HG03045 (cell line): ENCODE results near the gene ARID4B.
"Not testable (repeated sequence)": the region's sequence is repeated elsewhere in the genome, so short reads cannot be mapped to it uniquely, and the experiment has no call there.

Source experiments
- ATAC-seq: cut with Tn5 transposase; IDR thresholded peaks from one replicate; pipeline ENCODE4 v1.9.1; 2021; ENCODE audit warnings: mild to moderate bottlenecking, moderate library complexity; ENCODE audit not compliant: unreplicated experiment

ARID4B gene

DNA sequence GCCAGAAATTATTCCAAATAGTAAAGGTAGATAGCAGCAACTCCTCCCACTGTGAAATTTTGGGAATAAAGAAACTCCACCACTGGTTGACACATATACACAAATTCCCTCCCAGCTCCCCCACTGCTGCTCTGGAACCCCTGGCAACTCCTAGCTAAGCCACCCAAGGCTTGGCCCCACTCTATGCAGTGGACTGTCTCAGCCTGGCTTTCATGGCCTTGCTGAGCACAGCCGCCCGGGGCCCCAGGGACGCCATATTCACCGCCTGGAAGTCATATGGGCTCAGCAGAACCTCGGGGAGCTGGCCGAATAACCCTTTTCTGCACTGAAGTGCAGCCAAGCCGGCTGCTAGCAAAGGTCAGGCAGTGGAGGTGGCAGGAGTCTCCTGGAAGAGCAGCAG, 151.5 kb downstream of the ARID4B start:
- ATAC-seq: no peak

DNA sequence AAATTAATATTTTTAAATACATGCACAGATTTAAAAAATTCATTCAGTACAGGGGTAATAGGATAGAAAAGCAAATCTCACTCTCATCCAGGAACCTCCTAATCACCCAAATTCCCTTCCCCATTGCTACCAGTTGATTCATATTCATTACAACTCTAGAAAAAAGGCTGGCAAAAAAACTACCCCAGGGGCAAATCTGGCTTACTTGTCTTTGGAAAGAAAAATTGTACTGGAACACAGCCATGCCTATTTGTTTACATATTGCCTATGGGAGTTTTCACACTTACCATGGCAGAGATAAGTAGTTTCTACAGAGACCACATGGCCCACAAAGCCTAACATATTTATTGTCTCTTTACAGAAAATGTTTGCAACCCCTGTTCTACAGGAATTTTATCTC, 158.0 kb downstream of the ARID4B start:
- no peak for ATAC-seq

DNA sequence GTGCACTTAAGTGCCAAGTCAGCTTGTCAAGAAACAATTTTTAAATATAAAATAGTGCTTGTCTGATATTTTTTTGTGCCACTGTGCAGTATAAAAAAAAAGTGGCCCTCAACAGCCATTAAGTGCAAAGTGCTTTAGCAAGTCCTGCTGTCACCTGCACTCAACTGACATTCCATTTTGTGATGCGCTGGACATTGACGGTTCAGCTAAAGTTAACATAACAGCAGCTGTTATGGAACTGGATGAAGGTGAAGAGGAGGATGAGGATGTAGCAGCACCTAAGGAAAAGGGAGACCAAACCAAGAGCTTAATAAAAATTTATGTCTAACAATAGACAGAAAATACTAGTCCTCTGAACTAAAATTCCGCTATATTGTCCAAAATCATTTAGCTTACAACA, 159.6 kb downstream of the ARID4B start:
- no peak for ATAC-seq

DNA sequence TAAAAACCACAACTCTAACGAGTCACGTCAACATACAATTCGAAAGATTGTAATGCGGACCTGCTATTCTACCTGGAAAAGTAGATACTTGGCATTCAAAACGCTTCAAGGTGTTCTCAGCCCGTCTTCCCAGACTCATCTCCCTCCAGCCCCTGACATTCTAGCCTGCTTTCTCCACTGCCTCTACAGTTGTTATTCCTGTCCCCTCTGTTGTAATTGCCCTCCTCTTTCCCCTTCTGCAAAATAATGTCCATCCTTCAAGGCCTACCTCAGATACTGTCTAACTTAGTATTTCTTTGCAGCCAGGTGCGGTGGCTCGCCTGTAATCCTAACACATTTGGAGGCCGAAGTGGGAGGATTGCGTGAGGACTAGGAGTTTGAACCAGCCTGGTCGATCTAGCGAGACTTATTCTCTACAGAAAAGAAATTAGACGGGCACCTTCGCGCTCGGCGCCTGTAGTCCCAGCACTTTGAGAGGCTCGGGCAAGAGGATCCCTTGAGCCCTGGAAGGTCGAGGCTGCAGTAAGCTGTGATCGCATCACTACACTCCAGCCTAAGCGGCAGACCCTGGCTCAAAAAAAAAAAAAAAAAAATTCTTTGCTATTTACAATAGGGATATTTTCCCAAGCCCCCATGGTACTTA, 166.2 kb downstream of the ARID4B start:
- no peak for ATAC-seq

DNA sequence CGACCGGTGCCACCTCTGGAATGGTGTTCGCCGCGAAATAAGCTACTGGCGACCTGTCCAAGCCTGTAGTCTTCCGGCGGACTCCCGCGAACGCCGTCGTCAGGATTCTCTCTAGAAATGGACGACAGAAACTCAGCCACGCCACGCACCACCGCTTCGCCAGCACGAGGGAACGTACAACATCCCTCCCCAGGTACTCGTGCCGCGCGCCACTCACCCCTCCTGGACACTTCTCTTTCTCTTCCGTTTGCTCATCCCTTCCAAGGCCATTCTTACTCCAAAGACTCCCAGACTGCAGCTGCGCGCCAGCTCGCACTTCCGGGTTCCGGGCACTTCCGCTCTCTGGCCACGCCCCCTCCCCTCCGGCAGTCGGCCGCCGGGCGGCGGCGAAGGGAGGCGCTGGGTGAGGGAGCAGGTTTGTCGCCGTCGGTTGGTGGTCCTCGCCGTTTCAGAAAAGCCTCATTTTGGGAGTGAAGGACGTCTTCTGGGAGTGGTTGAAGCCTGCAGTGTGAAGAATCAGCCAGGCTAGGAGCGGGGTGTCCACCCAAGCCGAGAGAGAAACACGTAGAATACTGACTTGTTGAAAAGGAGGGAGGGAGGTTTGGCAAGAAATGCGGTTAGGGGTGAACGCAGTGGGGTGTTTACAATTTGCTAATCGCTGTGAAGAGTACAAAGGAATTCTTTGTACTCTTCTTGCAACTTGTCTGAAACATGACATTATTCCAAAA, 166.9 kb downstream of the ARID4B start, which contains the start of gene RBM34:
Gene RBM34 (minus strand): TSS at position 294 of the 728 bp plus-strand sequence. CDS start 24 bp downstream, at position 270.
- ATAC-seq: peak; percentile 94

DNA sequence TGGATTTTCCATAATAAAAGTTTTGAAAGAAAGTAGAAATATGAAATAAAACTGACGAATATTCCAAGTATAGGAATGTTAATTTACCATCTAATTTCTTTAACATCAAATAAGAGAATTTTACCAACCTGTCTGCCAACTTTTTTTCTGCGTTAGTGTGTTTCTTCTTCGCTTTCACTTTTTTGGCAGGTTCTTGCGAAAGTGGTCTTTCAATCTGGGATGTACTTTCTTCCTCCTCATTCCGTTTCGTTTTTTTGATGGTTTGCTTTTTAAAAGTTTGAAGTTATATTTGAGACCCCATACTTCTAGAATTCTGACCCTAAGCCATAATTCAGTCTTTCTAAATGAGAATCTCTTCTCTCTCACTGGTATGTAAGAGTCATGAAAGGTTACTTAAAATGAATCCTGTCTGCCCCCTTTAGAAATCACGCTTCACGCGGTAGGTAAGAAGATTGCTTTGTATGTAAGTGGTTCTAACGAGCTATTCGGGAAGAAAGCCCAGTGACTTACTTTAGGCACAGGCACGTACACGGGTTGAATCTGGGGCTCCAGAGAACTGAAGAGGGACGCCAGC, 167.5 kb downstream of the ARID4B start:
- peak; percentile 31 for ATAC-seq

DNA sequence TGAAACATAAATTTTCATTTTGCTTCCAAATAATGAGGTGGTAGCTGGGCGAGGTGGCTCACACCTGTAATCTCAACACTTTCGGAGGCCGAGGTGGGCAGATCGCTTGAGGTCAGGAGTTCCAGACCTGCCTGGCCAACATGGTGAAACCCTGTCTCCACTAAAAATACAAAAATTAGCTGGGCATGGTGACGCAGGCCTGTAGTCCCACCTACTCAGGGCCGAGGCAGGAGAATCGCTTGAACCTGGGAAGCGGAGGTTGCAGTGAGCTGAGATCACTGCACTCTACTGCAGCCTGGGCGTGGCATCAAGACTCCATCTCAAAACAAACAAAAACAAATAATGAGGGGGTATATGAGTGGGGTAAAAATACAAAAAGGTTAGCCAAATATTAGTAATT, 168.0 kb downstream of the ARID4B start:
- ATAC-seq: not testable (repeated sequence)

DNA sequence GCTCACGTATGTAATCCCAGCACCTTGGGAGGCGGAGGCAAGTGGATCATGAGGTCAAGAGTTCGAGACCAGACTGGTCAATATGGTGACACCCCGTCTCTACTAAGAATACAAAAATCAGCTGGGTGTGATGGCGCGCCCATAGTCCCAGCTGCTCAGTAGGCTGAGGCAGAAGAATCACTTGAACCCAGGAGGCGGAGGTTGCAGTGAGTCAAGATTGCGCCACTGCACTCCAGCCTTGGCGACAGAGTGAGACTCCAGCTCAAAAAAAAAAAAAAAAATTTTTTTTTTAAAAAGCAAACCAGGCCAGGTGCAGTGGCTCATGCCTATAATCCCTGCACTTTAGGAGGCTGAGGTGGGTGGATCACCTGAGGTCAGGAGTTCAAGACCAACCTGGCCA, 168.7 kb downstream of the ARID4B start:
- ATAC-seq: not testable (repeated sequence)

DNA sequence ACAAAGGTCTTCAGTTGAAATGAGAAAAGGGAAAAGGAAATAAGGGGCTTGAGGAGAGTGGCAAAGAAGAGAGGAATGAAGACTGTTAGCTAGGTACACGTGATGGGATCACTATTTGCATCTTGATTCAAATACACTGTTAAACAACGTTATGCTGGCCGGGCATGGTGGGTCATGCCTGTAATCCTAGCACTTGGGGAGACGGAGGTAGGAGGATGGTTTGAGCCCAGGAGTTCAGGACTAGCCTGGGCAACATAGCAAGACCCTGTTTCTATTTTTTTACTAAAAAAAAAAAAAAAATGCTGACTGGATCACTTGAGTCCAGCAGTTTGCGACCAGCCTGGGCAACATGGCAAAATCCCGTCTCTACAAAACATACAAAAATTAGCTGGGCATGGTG, 169.3 kb downstream of the ARID4B start:
- no peak for ATAC-seq

DNA sequence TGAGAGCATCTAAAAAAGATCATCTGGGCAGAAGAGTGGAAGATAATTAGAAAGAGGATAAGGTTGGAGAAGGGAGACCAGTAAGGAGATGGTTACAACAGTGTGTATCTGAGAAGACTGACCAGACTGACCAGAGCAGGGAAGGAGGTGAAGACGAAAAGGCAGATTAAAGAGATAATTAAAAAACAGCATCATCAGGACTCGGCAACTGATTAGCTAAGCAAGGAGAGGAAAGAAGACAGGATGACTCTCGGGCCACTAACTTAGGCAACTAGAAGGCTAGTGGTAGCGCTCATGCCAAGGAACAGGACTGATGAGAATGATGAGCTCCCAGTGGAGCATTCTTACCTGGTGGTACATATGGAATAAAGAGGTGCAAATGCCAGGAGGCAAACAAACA, 170.8 kb downstream of the ARID4B start:
- no peak for ATAC-seq

DNA sequence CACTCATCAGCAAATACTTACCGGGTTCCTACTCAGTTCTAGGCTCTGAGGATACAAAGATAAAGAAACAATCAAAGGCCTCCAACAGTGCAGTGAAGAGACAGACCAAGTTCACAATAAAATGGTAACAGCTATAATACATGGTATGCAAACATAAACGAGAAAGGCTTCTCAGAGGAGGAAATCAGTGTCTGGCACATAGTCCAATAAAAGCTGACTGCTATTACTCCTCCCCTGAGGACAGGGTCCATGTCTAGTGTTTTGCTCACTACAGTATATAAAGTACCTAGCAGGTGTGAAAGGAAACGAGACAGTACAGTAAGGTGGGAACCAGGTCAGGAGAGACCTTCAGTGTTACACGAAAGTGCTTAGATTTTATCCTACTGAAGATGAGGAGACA, 171.2 kb downstream of the ARID4B start:
- ATAC-seq: no peak

DNA sequence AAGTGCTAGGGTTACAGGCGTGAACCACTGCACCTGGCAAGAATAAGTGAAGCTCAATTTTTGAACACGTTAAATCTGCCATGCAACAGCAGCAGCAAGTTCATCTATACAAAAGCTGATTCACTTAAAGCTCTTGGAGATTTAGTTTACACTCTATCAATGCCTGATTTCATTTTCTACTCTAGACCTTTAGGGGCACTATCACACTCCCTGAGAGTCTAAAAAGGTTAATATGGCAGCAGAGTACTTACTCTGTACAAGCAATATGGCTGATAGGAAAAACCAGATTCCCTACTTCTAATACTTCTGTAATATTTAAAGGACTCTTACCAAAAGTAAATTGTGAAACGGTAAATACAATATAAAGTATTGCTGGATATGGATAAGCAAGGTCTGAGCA, 171.7 kb downstream of the ARID4B start:
- no peak for ATAC-seq

DNA sequence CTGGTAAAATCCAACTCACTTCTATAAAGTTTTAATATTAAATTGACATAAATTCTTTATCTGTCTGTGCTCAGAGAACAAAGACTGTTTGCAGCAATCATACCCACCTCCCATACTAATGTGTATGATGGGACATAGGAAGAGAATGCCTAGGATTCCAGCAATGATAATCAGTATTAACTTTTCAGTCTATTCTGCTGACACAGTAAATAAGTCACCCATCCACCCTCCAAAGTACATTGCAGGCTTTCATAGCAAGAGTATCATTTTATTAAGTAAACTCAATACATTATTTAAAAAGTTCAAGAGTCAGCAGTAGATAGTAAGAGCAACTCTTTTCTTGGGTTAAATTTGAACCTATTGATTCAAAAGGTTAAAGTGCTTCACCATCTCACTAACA, 175.7 kb downstream of the ARID4B start:
- ATAC-seq: no peak

DNA sequence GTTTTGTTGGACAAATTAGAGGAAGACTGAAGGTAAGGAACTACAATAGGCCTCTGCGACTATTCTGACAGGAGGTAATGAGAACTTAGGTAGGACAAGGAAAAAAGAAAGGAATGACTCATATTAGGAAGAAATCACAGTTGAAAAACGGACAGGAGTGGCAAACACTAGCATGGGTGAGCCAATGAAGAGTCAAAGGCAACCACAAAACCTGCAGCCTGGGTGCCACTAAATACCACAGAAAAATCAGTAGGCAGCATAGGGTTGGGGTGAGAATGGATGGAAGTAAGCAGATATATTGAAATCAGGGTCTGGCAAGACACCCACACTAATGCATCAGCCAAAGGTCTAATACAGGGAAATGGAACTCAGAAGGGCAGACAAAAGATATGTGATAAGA, 176.9 kb downstream of the ARID4B start:
- no peak for ATAC-seq

DNA sequence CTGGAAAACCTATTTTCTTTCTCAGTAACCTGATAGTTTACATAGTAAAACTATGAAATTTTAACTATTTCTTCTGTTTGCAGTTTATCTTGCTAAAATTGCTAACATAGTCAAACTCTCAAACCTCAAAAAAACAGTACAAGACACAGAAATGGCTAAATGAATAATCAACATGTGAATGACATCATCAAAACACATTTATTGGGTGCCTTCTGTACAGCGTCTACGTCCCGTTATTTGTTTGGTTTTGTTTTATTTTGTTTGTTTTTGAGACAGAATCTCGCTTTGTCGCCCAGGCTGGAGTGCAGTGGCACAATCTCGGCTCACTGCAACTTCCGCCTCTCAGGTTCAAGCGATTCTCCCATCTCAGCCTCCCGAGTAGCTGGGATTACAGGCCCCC, 178.2 kb downstream of the ARID4B start:
- ATAC-seq: no peak

DNA sequence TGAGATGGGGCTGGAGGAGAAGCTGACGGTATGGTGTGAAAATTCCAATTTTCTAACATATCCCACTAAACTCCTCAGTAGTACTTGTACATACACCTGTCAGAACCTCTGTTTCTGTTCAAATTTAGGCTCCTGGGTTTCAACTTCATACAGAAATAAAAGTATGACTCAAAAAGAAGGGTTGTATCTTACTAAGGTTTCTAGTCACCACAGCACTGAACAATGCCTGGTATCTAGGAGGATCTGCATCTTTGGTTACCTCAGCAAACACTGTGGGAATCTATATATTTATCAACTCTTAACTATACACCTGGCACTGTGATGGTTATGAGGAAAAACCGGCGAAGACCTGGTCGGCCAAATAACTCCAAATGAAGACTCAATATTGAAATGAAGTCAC, 180.7 kb downstream of the ARID4B start:
- ATAC-seq: no peak

DNA sequence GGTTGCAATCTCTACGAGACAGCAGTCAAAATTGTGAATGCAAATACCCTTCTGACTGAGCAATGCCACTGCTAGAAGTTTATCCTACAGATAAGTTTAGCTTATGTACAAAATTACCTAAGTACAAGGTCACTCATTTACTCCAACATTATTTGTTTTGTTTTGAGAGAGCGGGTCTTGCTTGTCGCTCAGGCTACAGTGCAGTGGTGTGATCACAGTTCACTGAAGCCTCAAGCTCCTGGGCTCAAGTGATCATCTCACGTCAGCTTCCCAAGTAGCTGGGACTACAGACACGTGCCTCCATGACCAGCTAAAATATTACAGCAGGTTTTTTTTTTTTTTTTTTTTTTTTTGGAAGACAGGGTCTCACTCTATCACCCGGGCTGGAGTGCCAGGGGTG, 182.3 kb downstream of the ARID4B start:
- ATAC-seq: no peak

DNA sequence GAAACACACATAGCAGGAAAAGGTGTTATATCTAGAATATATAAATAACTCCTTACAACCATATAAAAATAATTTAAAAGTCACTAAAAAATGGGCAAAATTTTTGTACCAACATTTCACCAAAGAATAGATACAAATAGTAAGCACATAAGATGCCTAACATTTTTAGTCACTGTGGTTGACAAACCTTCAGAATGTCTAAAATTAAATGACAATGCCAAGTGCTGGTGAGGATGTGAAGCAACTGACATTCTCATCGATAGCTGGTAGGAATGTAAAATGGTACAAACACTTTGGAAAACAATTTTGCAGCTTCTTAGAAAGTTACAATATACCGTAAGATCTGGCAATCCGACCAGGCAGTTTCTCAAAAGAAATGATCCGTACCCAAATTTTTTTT, 185.0 kb downstream of the ARID4B start:
- ATAC-seq: no peak

DNA sequence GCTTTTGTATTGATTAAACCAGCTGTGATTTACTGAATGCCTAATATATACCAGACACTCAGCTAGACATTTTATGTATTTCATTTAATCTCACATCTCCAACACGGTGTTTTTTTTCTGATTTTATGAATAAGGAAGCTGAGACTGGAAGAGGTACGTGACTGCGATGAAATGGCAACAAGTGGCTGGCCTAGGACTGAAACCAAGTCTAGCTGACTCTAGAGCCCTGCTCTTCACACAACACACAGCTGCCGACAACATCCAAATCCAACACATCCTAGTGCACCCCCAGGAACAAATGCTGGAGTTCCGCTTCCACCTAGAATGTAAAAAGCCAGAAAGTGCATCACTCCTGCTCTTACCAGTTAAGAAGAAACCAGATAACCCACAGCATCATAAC, 188.7 kb downstream of the ARID4B start:
- ATAC-seq: no peak

DNA sequence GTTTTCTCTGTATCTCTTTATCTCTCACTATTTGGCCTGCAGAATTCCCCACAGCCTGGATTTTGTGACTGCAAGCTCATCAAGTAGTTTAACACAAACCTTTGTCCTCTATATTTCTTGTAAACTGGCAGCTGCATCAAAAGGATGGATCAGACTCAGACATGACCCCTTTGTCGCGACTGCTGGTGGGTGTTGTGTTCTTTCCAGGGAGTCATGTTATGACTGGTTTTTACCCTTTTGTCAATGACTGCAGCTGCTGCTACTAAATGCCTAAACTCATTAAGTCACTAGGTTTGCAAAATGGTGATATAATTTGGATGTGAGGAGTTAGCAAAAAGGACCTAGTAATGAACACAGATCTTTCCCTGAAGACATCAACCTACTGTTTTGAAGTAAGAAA, 189.2 kb downstream of the ARID4B start:
- no peak for ATAC-seq

DNA sequence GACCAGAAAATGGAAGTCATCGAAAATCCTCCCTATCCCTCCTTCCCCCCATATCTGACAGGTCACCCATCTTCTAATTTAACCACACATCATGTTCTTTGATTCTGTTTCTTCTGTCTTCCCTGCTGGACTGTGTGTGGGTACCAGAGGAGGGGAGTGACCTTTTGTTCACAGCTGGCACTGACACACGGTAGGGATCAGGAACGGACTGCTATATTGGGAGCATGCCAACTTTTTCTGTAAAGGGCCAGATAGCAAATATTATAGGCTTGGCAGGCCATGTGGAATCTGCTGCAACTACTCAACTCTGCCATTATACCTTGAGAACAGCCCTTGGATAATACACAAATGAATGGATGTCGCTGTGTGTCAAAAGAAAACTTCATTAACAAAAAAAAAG, 191.9 kb downstream of the ARID4B start:
- no peak for ATAC-seq

DNA sequence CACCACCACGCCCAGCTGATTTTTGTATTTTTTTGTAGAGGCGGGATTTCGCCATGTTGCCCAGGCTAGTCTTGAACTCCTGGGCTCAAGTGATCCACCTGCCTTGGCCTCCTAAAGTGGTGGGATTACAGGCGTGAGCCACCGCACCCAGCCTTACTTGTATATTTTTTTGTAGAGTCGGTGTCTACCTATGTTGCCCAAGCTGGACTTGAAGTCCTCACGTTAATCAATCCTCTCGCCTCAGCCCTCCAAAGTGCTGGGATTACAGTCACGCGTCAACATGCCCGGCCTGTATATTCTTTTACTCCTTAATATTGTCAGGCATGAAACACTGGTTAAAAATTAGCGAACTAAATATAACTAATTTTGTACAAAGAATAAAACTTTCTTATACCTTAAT, 193.8 kb downstream of the ARID4B start:
- ATAC-seq: no peak
